Measurements from ENCODE around the gene KIF1A. TPM values are rescaled to one million over a fixed set of nuclear protein-coding genes. Genes with fewer than 3 reads are reported as not detected.

Gene KIF1A
- total and polyA plus RNA-seq, 2 of the 8 experiments (the other 6 are each of a cell fraction or from before 2014, with no cell fraction given) = 61.3 to 281 TPM

- CTCF ChIA-PET (ENCODE audit: partially characterized antibody) = interaction anchor here (1.6 kb wide), 1 partner anchor 15 kb away, joined by 6 read pairs; no protein-coding TSS in a partner anchor
- no peak overlapping the region for H2BK12ac ChIP-seq (ENCODE audit: low read depth, low read length)
- no peak overlapping the region for H3K4me2 ChIP-seq (ENCODE audit: insufficient read depth in 1 of 2, low read depth in 2 of 2, low read length in 2 of 2)
- H4K20me1 ChIP-seq (replicated peaks in 1 of 2; ENCODE audit: control insufficient read depth in 1 of 2, insufficient read depth in 2 of 2, low read length in 2 of 2) = peaks cover 13 to 26% of the 10 kb centered on the region in 2 experiments
- H4K8ac ChIP-seq (ENCODE audit: extremely low read depth, insufficient read depth, low read length) = no peak overlapping the region
- H3K18ac ChIP-seq (ENCODE audit: extremely low read depth, low read length) = no peak overlapping the region
- peaks cover 3% of the 10 kb centered on the region; the same call in 1 of the 2 replicates for H3K79me1 ChIP-seq (ENCODE audit: low read depth, low read length)
- no peaks in the 10 kb centered on the region for H3K23me2 ChIP-seq (ENCODE audit: low read depth, low read length)
- no peak overlapping the region for H2BK20ac ChIP-seq (ENCODE audit: low read length)
- H3K4me3 ChIP-seq (ENCODE audit: extremely low read depth in 1 of 4, insufficient read depth in 2 of 4, low read depth in 3 of 4, low read length in 4 of 4) = no peak overlapping the region
- whole genome bisulfite sequencing, 2 experiments (ENCODE audit: extremely low coverage in 1 of 2, insufficient coverage in 1 of 2, insufficient read length in 1 of 2, insufficient replicate concordance in 2 of 2, low coverage in 1 of 2, low lambda C conversion rate in 2 of 2, missing lambda C conversion rate in 1 of 2) = 89% methylated on average over 7 of the region's 7 CpGs; no CpG with 5 or more reads in 1 of the 2 experiments
- H4K5ac ChIP-seq (ENCODE audit: insufficient read length, low read depth, low read length) = no peak overlapping the region
- H3K56ac ChIP-seq (replicated peaks; ENCODE audit: insufficient read length, low read depth, low read length) = no peak overlapping the region
- no peaks in the 10 kb centered on the region for H3K9me3 ChIP-seq (ENCODE audit: insufficient read depth in 2 of 2, low read depth in 1 of 2, low read length in 1 of 2)
- H4K91ac ChIP-seq (replicated peaks; ENCODE audit: insufficient read length, low read length) = no peak overlapping the region
- FAIRE-seq (no peak), DNase-seq (ENCODE audit: low read depth in 1 of 2, low spot score in 2 of 2) (no peak)
- H3K23ac ChIP-seq (ENCODE audit: insufficient read length) = no peak overlapping the region
- H3K27me3 ChIP-seq (replicated peaks in 1 of 4; ENCODE audit: control insufficient read depth in 3 of 4, extremely low read depth in 1 of 4, insufficient read depth in 3 of 4, low read length in 3 of 4) = no peaks in the 10 kb centered on the region
- H3K36me3 ChIP-seq (ENCODE audit: control insufficient read depth in 2 of 4, insufficient read depth in 4 of 4, low read length in 3 of 4) = peaks cover 52 to 93% (median 82%) of the 10 kb centered on the region in 4 experiments
- no peak overlapping the region for H3K4ac ChIP-seq (replicated peaks; ENCODE audit: insufficient read length, low read depth, low read length)
- H3K14ac ChIP-seq (ENCODE audit: insufficient read length) = no peak overlapping the region
- no peak overlapping the region for H2AK5ac ChIP-seq (ENCODE audit: low read depth, low read length)
- no peaks in the 10 kb centered on the region for H3K4me1 ChIP-seq (replicated peaks in 1 of 4; ENCODE audit: control insufficient read depth in 3 of 4, insufficient read depth in 4 of 4, low read length in 3 of 4)
- H2AFZ ChIP-seq (ENCODE audit: low read length) = no peak overlapping the region
- H3K27ac ChIP-seq (ENCODE audit: low read depth, low read length) = no peak overlapping the region
- H2BK120ac ChIP-seq (replicated peaks; ENCODE audit: low read depth, low read length) = no peak overlapping the region
- no peak overlapping the region for H2BK15ac ChIP-seq (ENCODE audit: low read length)
- no peak overlapping the region for H3K9ac ChIP-seq (replicated peaks in 1 of 4; ENCODE audit: extremely low read depth in 1 of 4, low read depth in 3 of 4, low read length in 3 of 4)
- H2BK5ac ChIP-seq (ENCODE audit: low read depth, low read length) = no peak overlapping the region
- no peaks in the 10 kb centered on the region for H3K79me2 ChIP-seq (ENCODE audit: control insufficient read depth in 1 of 2, insufficient read depth in 2 of 2, low read length in 2 of 2)
- POLR2A ChIA-PET (ENCODE audit: partially characterized antibody) = interaction anchor here (0.7 to 20.0 kb wide), 8 partner anchors 10 to 54 kb away, joined by 3 to 291 read pairs (median 12); partner anchors contain the start of gene KIF1A
- TF ChIP-seq SAP30 (IDR thresholded peaks at IDR 0.05; ENCODE audit: insufficient read depth, insufficient replicate concordance, low read length) (no peak), EGR1 (IDR thresholded peaks at IDR 0.05; ENCODE audit: borderline replicate concordance, low read depth, low read length) (no peak)
Measured at GRCh38 chr2:240766072-240766471, 53.9 kb downstream of the KIF1A start.
